Endothelial cell of umbilical vein (primary cell): ENCODE results near the gene DAB1. TPM values are rescaled to one million over a fixed set of nuclear protein-coding genes. Genes with fewer than 3 reads are reported as not detected.

Experiments
- BruUV-seq: library from RNA; stranded (reverse); fragments of 400-500 nt; replicated peaks from 2 replicates; lab custom pipeline; 2021; lab: Mats Ljungman, UMichigan
- CTCF ChIA-PET: fragments of 300-600, 350-600 bp; sonication (Branson Sonifier 250); formaldehyde crosslinking; loops from one replicate; lab custom pipeline; 2021; ENCODE audit warnings: antibody characterized with exemption, inconsistent platforms; lab: Charles Lee
- POLR2A ChIA-PET: fragments of 300-600, 350-600 bp; sonication (Branson Sonifier 250); formaldehyde crosslinking; loops from one replicate; lab custom pipeline; 2021; ENCODE audit warnings: antibody characterized with exemption, inconsistent platforms; lab: Charles Lee
- DNase-seq: peaks from one replicate; pipeline ENCODE4 v3.0.0-alpha.2; 2011; ENCODE audit warnings: low read depth, low spot score
- FAIRE-seq: peaks from 2 replicates; lab custom pipeline; 2011; peaks lifted over from hg19 to GRCh38; lab: Jason Lieb, UNC
- H2AFZ ChIP-seq: 2 replicates; pipeline ENCODE4 v1.6.0; 2012; ENCODE audit warnings: low read depth, low read length, control low read depth, inconsistent platforms
- H3K27ac ChIP-seq: 2 replicates; pipeline ENCODE4 v1.5.1; 2011; ENCODE audit warnings: low read depth, mild to moderate bottlenecking, control low read depth, low read length, moderate library complexity; ENCODE audit not compliant: insufficient read depth
- H3K27me3 ChIP-seq, 2 experiments: 2 replicates each; pipeline versions ENCODE4 v1.6.0 to v1.6.1; 2011; ENCODE audit warnings: low read length in 2 of 2, mixed read lengths in 1 of 2; ENCODE audit not compliant: control insufficient read depth in 2 of 2, insufficient read depth in 2 of 2
- H3K36me3 ChIP-seq, 2 experiments: 2 replicates in 1 of 2; 3 replicates in 1 of 2; pipeline ENCODE4 v1.5.1; 2011; ENCODE audit warnings: low read length in 2 of 2, mild to moderate bottlenecking in 1 of 2, moderate library complexity in 1 of 2; ENCODE audit not compliant: control insufficient read depth in 2 of 2, insufficient read depth in 2 of 2; ENCODE audit errors: extremely low read depth in 1 of 2
- H3K4me1 ChIP-seq: 3 replicates; pipeline ENCODE4 v1.5.1; 2011; ENCODE audit warnings: mild to moderate bottlenecking, low read length; ENCODE audit not compliant: control insufficient read depth, insufficient read depth; ENCODE audit errors: extremely low read depth
- H3K4me2 ChIP-seq: 2 replicates; pipeline ENCODE4 v1.6.1; 2011; ENCODE audit warnings: low read length, control low read depth, mixed read lengths; ENCODE audit not compliant: insufficient read depth
- H3K4me3 ChIP-seq, 3 experiments: fragments of 200-600 bp in 1 of 3; sonication (generic), shearing (Covaris generic) in 1 of 3; replicated peaks in 1 of 3; 2 replicates each; pipeline ENCODE4 v1.5.1; 2011 to 2016; ENCODE audit warnings: control low read depth in 3 of 3, low read length in 3 of 3, mild to moderate bottlenecking in 2 of 3, inconsistent platforms in 1 of 3, low read depth in 1 of 3, moderate library complexity in 1 of 3; ENCODE audit not compliant: insufficient read depth in 1 of 3
- H3K79me2 ChIP-seq: 2 replicates; pipeline ENCODE4 v1.6.0; 2012; ENCODE audit warnings: low read length, inconsistent platforms; ENCODE audit not compliant: control insufficient read depth, insufficient read depth
- H3K9ac ChIP-seq: replicated peaks from 2 replicates; pipeline ENCODE3; 2011; ENCODE audit warnings: low read length, control low read depth; ENCODE audit not compliant: insufficient read depth; ENCODE audit errors: extremely low read depth
- H3K9me1 ChIP-seq: replicated peaks from 3 replicates; pipeline ENCODE4 v1.6.0; 2011; ENCODE audit warnings: mild to moderate bottlenecking, low read length; ENCODE audit not compliant: control insufficient read depth, insufficient read depth; ENCODE audit errors: extremely low read depth
- H3K9me3 ChIP-seq: replicated peaks from 2 replicates; pipeline ENCODE4 v1.5.1; 2012; ENCODE audit warnings: low read length, inconsistent platforms; ENCODE audit not compliant: control insufficient read depth, insufficient read depth
- H4K20me1 ChIP-seq: replicated peaks from 2 replicates; pipeline ENCODE3; 2011; ENCODE audit warnings: mild to moderate bottlenecking, low read length; ENCODE audit not compliant: control insufficient read depth, insufficient read depth; ENCODE audit errors: extremely low read depth
- EZH2 ChIP-seq: IDR thresholded peaks from 2 replicates; pipeline ENCODE4 v1.6.1; 2012; ENCODE audit warnings: borderline replicate concordance, low read depth, mild to moderate bottlenecking, moderate library complexity, low read length, inconsistent platforms; ENCODE audit not compliant: severe bottlenecking
- FOS ChIP-seq: IDR thresholded peaks from 2 replicates; pipeline ENCODE4 v1.6.1; 2011; ENCODE audit warnings: mild to moderate bottlenecking, low read length, moderate library complexity, borderline replicate concordance; ENCODE audit not compliant: insufficient read depth
- GATA2 ChIP-seq: IDR thresholded peaks from 2 replicates; pipeline ENCODE4 v1.7.0; 2011; ENCODE audit warnings: low read depth, mild to moderate bottlenecking, moderate library complexity, mixed read lengths, low read length; ENCODE audit not compliant: insufficient read length, insufficient read depth
- JUN ChIP-seq: IDR thresholded peaks from 2 replicates; pipeline ENCODE4 v1.6.1; 2011; ENCODE audit warnings: borderline replicate concordance, low read depth; ENCODE audit not compliant: insufficient read length, insufficient read depth
- MYC ChIP-seq: IDR thresholded peaks from one replicate; pipeline ENCODE4 v1.6.1; 2011; ENCODE audit warnings: mild to moderate bottlenecking, low read depth, low read length
- POLR2A ChIP-seq: IDR thresholded peaks from 2 replicates; pipeline ENCODE4 v1.6.1; 2012; ENCODE audit warnings: low read depth, mild to moderate bottlenecking, control low read depth, low read length
- POLR2AphosphoS5 ChIP-seq: IDR thresholded peaks from 2 replicates; pipeline ENCODE4 v1.6.1; 2012; ENCODE audit warnings: low read depth, mild to moderate bottlenecking, control low read depth, low read length, moderate library complexity; ENCODE audit not compliant: insufficient read depth
- dilution Hi-C: fragments of 300-500 bp; cut with MboI; formaldehyde crosslinking; loops from one replicate; pipeline ENCODE4 v1.15.0; 2019; ENCODE audit warnings: low sequenced_read_pairs; ENCODE audit not compliant: extremely low pct_ligation_motif_present
- intact Hi-C: fragments of 100-400 bp; cut with micrococcal nuclease; formaldehyde crosslinking; loops from one replicate; pipeline ENCODE4 v1.10.0; 2022
- polyA plus RNA-seq, 4 experiments: library from polyadenylated mRNA; depleted of rRNA in 3 of 4; stranded (reverse) in 3 of 4; unstranded in 1 of 4; fragments of >200 nt; gene quantifications; 2 replicates each; pipeline versions ENCODE4 v1.2.1 to v1.2.3, GENCODE V29; 2011 to 2012; ENCODE audit warnings: missing spikeins in 1 of 4
- total RNA-seq: library from RNA; stranded (reverse); gene quantifications from 2 replicates; pipeline ENCODE4 v1.2.3, GENCODE V29; 2021
- TF ChIP-seq, protein P1 (sequence below): IDR thresholded peaks from 2 replicates; pipeline ENCODE4 v1.6.1; 2011; ENCODE audit not compliant: insufficient read depth, insufficient read length
- TF ChIP-seq, protein P2 (sequence below), 2 donors: IDR thresholded peaks; 1 replicate in 1 of 2; 2 replicates in 1 of 2; pipeline ENCODE4 v1.5.1; 2011; ENCODE audit warnings: low read length in 2 of 2, mild to moderate bottlenecking in 2 of 2, moderate library complexity in 2 of 2, control low read depth in 1 of 2, inconsistent platforms in 1 of 2, low read depth in 1 of 2; ENCODE audit not compliant: insufficient read depth in 1 of 2; ENCODE audit errors: extremely low read depth in 1 of 2

Gene DAB1
- total and polyA plus RNA-seq, 2 donors (not counting 3 experiments of a cell fraction or from before 2014, with no cell fraction given), result not detected

DNA sequence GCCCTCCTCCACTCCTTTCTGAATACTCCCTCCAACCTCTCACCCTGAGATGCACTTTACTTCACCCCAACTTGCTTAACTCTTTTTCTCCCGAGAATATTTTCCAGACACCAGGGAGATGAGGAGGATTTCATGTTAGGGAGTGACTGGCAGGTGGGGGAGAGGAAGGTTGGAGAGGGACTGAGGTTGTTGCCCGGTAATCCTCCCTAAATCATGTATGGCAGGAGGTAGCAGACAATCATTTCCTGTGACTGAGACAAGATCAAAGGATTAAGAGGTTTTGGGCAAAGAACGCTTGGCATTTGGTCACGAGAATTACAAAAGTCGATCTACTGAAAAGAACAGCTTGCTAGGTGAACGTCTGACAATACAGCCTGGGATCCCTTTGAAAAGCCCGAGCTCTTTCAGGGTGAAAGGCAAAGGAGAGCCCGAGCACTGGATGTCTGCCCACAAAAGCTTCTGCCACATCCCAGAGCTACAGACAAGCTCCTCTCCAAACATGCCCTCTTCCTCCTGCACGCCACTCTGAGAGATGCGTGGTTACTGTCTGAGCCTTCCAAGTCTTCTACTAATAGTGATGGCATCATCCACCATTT lies 154.1 kb downstream of the DAB1 start:
- Histone ChIP-seq H3K27ac (no peak overlapping the region), H3K4me3 (no peak overlapping the region), H2AFZ (no peak overlapping the region), H3K79me2 (no peaks in the 10 kb centered on the region), H3K9me1 (no peaks in the 10 kb centered on the region), H3K27me3 (no peaks in the 10 kb centered on the region), H3K9ac (no peak overlapping the region), H4K20me1 (no peaks in the 10 kb centered on the region), H3K36me3 (no peaks in the 10 kb centered on the region), H3K4me1 (no peaks in the 10 kb centered on the region), H3K4me2 (no peak overlapping the region), H3K9me3 (peaks cover 4% of the 10 kb centered on the region)
- POLR2A ChIA-PET, result no interaction called here
- no peak for FAIRE-seq
- dilution Hi-C loops (no loop called here), intact Hi-C loops (no loop called here)
- CTCF ChIA-PET, result no interaction called here
- BruUV-seq, result no TSS peak
- TF ChIP-seq FOS (no peak), EZH2 (no peak), GATA2 (no peak), MYC (no peak), POLR2AphosphoS5 (no peak), JUN (no peak), POLR2A (no peak)
- TF ChIP-seq, protein P1, sequence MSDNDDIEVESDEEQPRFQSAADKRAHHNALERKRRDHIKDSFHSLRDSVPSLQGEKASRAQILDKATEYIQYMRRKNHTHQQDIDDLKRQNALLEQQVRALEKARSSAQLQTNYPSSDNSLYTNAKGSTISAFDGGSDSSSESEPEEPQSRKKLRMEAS, result no peak
- TF ChIP-seq, protein P2, sequence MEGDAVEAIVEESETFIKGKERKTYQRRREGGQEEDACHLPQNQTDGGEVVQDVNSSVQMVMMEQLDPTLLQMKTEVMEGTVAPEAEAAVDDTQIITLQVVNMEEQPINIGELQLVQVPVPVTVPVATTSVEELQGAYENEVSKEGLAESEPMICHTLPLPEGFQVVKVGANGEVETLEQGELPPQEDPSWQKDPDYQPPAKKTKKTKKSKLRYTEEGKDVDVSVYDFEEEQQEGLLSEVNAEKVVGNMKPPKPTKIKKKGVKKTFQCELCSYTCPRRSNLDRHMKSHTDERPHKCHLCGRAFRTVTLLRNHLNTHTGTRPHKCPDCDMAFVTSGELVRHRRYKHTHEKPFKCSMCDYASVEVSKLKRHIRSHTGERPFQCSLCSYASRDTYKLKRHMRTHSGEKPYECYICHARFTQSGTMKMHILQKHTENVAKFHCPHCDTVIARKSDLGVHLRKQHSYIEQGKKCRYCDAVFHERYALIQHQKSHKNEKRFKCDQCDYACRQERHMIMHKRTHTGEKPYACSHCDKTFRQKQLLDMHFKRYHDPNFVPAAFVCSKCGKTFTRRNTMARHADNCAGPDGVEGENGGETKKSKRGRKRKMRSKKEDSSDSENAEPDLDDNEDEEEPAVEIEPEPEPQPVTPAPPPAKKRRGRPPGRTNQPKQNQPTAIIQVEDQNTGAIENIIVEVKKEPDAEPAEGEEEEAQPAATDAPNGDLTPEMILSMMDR (IDR thresholded peaks at IDR 0.05; ENCODE audit: extremely low read depth in 1 of 2, insufficient read depth in 1 of 2, low read depth in 1 of 2, low read length in 2 of 2), result no peak
- no peak for DNase-seq
